Esophagus squamous epithelium (tissue), 4 donors: Measurements from ENCODE around the gene CAMTA1.

Experiments
- CTCF ChIP-seq, 6 experiments: fragments of 450-650 bp in 4 of 6; fragments of 200-600 bp in 2 of 6; sonication (generic) in 2 of 6; IDR thresholded peaks; one replicate each; pipeline ENCODE4 v1.5.1; 2016 to 2019; ENCODE audit warnings: antibody characterized with exemption in 6 of 6, mild to moderate bottlenecking in 4 of 6, moderate library complexity in 4 of 6
- POLR2A ChIP-seq, 4 donors: fragments of 450-650 bp; IDR thresholded peaks; one replicate each; pipeline ENCODE4 v1.6.1; 2017; ENCODE audit warnings: antibody characterized with exemption in 4 of 4, mild to moderate bottlenecking in 4 of 4, moderate library complexity in 3 of 4

GRCh38 chr1:7068552-7068951 lies 283.3 kb downstream of the CAMTA1 start:
- TF ChIP-seq CTCF (IDR thresholded peaks at IDR 0.05) (no peak), POLR2A (IDR thresholded peaks at IDR 0.05) (no peak)
